GM23248 (cell line): Measurements from ENCODE around the gene SOX6. TPM values are rescaled to one million over a fixed set of nuclear protein-coding genes. Genes with fewer than 3 reads are reported as not detected.

Experiments
- DNase-seq: peaks from one replicate; pipeline ENCODE4 v3.0.0-alpha.2; 2015
- H2AFZ ChIP-seq: fragments of 200-600 bp; sonication (generic); 2 replicates; pipeline ENCODE4 v1.6.1; 2016; ENCODE audit warnings: antibody characterized with exemption
- H3F3A ChIP-seq: fragments of 200-600 bp; sonication (generic); 2 replicates; pipeline ENCODE4 v1.6.1; 2016; ENCODE audit warnings: mild to moderate bottlenecking, antibody characterized with exemption, mixed run types; ENCODE audit not compliant: insufficient read depth
- H3K27ac ChIP-seq: fragments of 200-600 bp; sonication (generic); 2 replicates; pipeline ENCODE4 v1.5.1; 2016; ENCODE audit warnings: mild to moderate bottlenecking
- H3K27me3 ChIP-seq: fragments of 200-600 bp; sonication (generic); replicated peaks from 2 replicates; pipeline ENCODE4 v1.6.1; 2016; ENCODE audit warnings: mild to moderate bottlenecking; ENCODE audit not compliant: insufficient read depth
- H3K36me3 ChIP-seq: fragments of 200-600 bp; sonication (generic); 2 replicates; pipeline ENCODE4 v1.6.1; 2016; ENCODE audit warnings: low read depth, mild to moderate bottlenecking
- H3K4me1 ChIP-seq: fragments of 200-600 bp; sonication (generic); 2 replicates; pipeline ENCODE4 v1.6.1; 2016; ENCODE audit warnings: mild to moderate bottlenecking; ENCODE audit not compliant: insufficient read depth
- H3K4me2 ChIP-seq: fragments of 200-600 bp; sonication (generic); one replicate; pipeline ENCODE4 v1.6.1; 2016; ENCODE audit warnings: mild to moderate bottlenecking; ENCODE audit not compliant: unreplicated experiment
- H3K4me3 ChIP-seq: fragments of 200-600 bp; sonication (generic); 2 replicates; pipeline ENCODE4 v1.5.1; 2016; ENCODE audit warnings: mild to moderate bottlenecking
- H3K79me2 ChIP-seq: fragments of 200-600 bp; sonication (generic); 2 replicates; pipeline ENCODE4 v1.6.1; 2016; ENCODE audit warnings: mild to moderate bottlenecking; ENCODE audit not compliant: insufficient read depth
- H3K9ac ChIP-seq: fragments of 200-600 bp; sonication (generic); 2 replicates; pipeline ENCODE4 v1.6.1; 2016; ENCODE audit warnings: mild to moderate bottlenecking
- H3K9me2 ChIP-seq: fragments of 200-600 bp; sonication (generic); 2 replicates; pipeline ENCODE4 v1.6.1; 2016; ENCODE audit warnings: mixed run types, mild to moderate bottlenecking, moderate library complexity; ENCODE audit not compliant: insufficient read depth
- H3K9me3 ChIP-seq: fragments of 200-600 bp; sonication (generic); one replicate; pipeline ENCODE4 v1.6.1; 2017; ENCODE audit warnings: low read depth
- H4K20me1 ChIP-seq: fragments of 200-600 bp; sonication (generic); 2 replicates; pipeline ENCODE4 v1.6.0; 2016; ENCODE audit not compliant: insufficient read depth
- EZH2 ChIP-seq: fragments of 200-600 bp; sonication (generic); IDR thresholded peaks from 2 replicates; pipeline ENCODE4 v1.6.1; 2018; ENCODE audit warnings: antibody characterized with exemption, mild to moderate bottlenecking; ENCODE audit not compliant: insufficient read depth, poor library complexity, severe bottlenecking
- EZH2phosphoT487 ChIP-seq: fragments of 200-600 bp; sonication (generic); IDR thresholded peaks from 2 replicates; pipeline ENCODE4 v1.6.1; 2018; ENCODE audit warnings: antibody characterized with exemption, moderate library complexity, mild to moderate bottlenecking, low read depth; ENCODE audit not compliant: insufficient read depth
- WGBS, 2 experiments: methylation state at CpG; one replicate each; pipeline ENCODE4 v1.1.6; 2015 to 2017; ENCODE audit warnings: low lambda C conversion rate in 2 of 2, low coverage in 1 of 2; ENCODE audit errors: missing lambda C conversion rate in 2 of 2; 5-methylcytosine and 5-hydroxymethylcytosine counted together
- in situ Hi-C: fragments of 300-500 bp; cut with MboI; formaldehyde crosslinking; loops from 2 replicates; pipeline ENCODE4 v1.15.0; 2020
- polyA plus RNA-seq: library from polyadenylated mRNA; unstranded; fragments of >200 nt; fragmentation: Nextera tagmentation; extraction: Ambion mirVana; gene quantifications from 2 replicates; pipeline ENCODE4 v1.2.1, GENCODE V29; 2016
- total RNA-seq: library from RNA; depleted of rRNA; stranded (reverse); fragments of >200 nt; shearing (Covaris generic); gene quantifications from 2 replicates; pipeline ENCODE4 v1.2.3, GENCODE V29; 2014

The SOX6 gene
- total and polyA plus RNA-seq, 2 experiments from 2014 or later: under 0.01 to 0.49 TPM

GRCh38 chr11:16013649-16014275 is 342.6 kb downstream of the SOX6 start:
- Histone ChIP-seq H3F3A (no peaks in the 10 kb centered on the region), H3K36me3 (no peaks in the 10 kb centered on the region), H2AFZ (no peak overlapping the region), H3K4me3 (no peak overlapping the region), H3K27me3 (peaks cover 68% of the 10 kb centered on the region), H3K4me1 (no peaks in the 10 kb centered on the region), H3K9me2 (no peaks in the 10 kb centered on the region), H3K9me3 (no peaks in the 10 kb centered on the region), H3K79me2 (no peaks in the 10 kb centered on the region), H3K27ac (no peak overlapping the region), H4K20me1 (no peaks in the 10 kb centered on the region), H3K4me2 (no peak overlapping the region), H3K9ac (no peak overlapping the region)
- in situ Hi-C loops: no loop called here
- WGBS, 2 experiments: 29 to 31% methylated on average over 3 of the region's 3 CpGs
- no peak for DNase-seq
- TF ChIP-seq EZH2 (no peak), EZH2phosphoT487 (no peak)

- H3K36me3 ChIP-seq: no peaks in the 10 kb centered on the region
- H3K27ac ChIP-seq: no peak overlapping the region
- no peaks in the 10 kb centered on the region for H3K79me2 ChIP-seq
- no peak for TF ChIP-seq EZH2phosphoT487
- no peak for TF ChIP-seq EZH2
- no peak for DNase-seq
- no peak overlapping the region for H2AFZ ChIP-seq
- no peaks in the 10 kb centered on the region for H3K9me3 ChIP-seq
- no peak overlapping the region for H3K4me3 ChIP-seq
- no peaks in the 10 kb centered on the region for H3K4me1 ChIP-seq
- H3K27me3 ChIP-seq: peaks cover 71% of the 10 kb centered on the region
- no peaks in the 10 kb centered on the region for H3K9me2 ChIP-seq
- in situ Hi-C loops: no loop called here
- no peaks in the 10 kb centered on the region for H4K20me1 ChIP-seq
- no peaks in the 10 kb centered on the region for H3F3A ChIP-seq
- H3K9ac ChIP-seq: no peak overlapping the region
- WGBS, 2 experiments: 34 to 50% methylated on average over 2 to 3 of the region's 3 CpGs
- H3K4me2 ChIP-seq: no peak overlapping the region
Observed at GRCh38 chr11:16013242-16013641, 343.1 kb downstream of the SOX6 start.

- no peak overlapping the region for H3K27ac ChIP-seq
- in situ Hi-C loops: no loop called here
- H3K36me3 ChIP-seq: no peaks in the 10 kb centered on the region
- DNase-seq: no peak
- H3K4me2 ChIP-seq: no peak overlapping the region
- H4K20me1 ChIP-seq: no peaks in the 10 kb centered on the region
- H2AFZ ChIP-seq: no peak overlapping the region
- H3K9ac ChIP-seq: no peak overlapping the region
- no peaks in the 10 kb centered on the region for H3K79me2 ChIP-seq
- no peak for TF ChIP-seq EZH2phosphoT487
- peaks cover 77% of the 10 kb centered on the region for H3K27me3 ChIP-seq
- no peaks in the 10 kb centered on the region for H3K9me3 ChIP-seq
- H3K9me2 ChIP-seq: no peaks in the 10 kb centered on the region
- 62 to 64% methylated on average over 6 of the region's 6 CpGs for WGBS, 2 experiments
- no peak overlapping the region for H3K4me3 ChIP-seq
- H3K4me1 ChIP-seq: no peaks in the 10 kb centered on the region
- no peaks in the 10 kb centered on the region for H3F3A ChIP-seq
Observed at GRCh38 chr11:16012125-16012751, 344.1 kb downstream of the SOX6 start.

GRCh38 chr11:16011396-16011795 is 344.9 kb downstream of the SOX6 start:
- no peaks in the 10 kb centered on the region for H3K9me3 ChIP-seq
- H4K20me1 ChIP-seq: no peaks in the 10 kb centered on the region
- no peaks in the 10 kb centered on the region for H3K9me2 ChIP-seq
- H3K27me3 ChIP-seq: peaks cover 77% of the 10 kb centered on the region
- no peaks in the 10 kb centered on the region for H3F3A ChIP-seq
- H3K4me2 ChIP-seq: no peak overlapping the region
- no peaks in the 10 kb centered on the region for H3K36me3 ChIP-seq
- H2AFZ ChIP-seq: no peak overlapping the region
- no peaks in the 10 kb centered on the region for H3K4me1 ChIP-seq
- DNase-seq: no peak
- in situ Hi-C loops: no loop called here
- H3K9ac ChIP-seq: no peak overlapping the region
- no peak overlapping the region for H3K27ac ChIP-seq
- no peak overlapping the region for H3K4me3 ChIP-seq
- no peaks in the 10 kb centered on the region for H3K79me2 ChIP-seq
- TF ChIP-seq EZH2phosphoT487 (no peak), EZH2 (no peak)
